GM18951 (cell line): Measurements from ENCODE around the gene GTF2F2.

ENCODE experiments used
- POLR2A ChIP-seq: IDR thresholded peaks from 4 replicates; pipeline ENCODE4 v1.6.1; 2011; ENCODE audit warnings: mild to moderate bottlenecking; ENCODE audit not compliant: insufficient read length, insufficient read depth; ENCODE audit errors: extremely low read depth
- in situ Hi-C: fragments of 300-500 bp; cut with MboI; formaldehyde crosslinking; loops from one replicate; pipeline ENCODE4 v1.12.0; 2022; ENCODE audit warnings: low sequenced_read_pairs, mixed read lengths, inconsistent platforms; ENCODE audit not compliant: unreplicated experiment

GTF2F2 gene

GRCh38 chr13:45220403-45220802 lies 100.1 kb downstream of the GTF2F2 start:
- no peak for TF ChIP-seq POLR2A
- in situ Hi-C loops, result no loop called here

DNA sequence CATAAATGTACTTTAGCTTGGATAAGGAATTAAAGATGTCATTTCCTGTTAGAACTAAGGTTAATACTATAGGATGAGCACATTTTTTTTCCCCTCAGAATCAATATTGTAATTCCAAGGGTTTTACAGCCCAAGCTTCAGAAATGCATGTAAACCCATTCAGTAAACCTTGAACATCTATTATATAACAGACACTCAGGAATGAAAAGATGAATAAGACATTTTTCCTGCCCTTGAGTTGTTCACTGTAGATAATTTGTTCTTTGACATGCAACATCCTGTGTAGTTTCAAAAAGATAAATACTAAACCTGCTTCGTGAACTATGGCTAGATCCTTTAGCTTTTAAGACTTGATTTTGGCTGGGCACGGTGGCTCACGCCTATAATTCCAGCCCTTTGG lies 102.2 kb downstream of the GTF2F2 start:
- TF ChIP-seq POLR2A, result no peak
- in situ Hi-C loops, result no loop called here

DNA sequence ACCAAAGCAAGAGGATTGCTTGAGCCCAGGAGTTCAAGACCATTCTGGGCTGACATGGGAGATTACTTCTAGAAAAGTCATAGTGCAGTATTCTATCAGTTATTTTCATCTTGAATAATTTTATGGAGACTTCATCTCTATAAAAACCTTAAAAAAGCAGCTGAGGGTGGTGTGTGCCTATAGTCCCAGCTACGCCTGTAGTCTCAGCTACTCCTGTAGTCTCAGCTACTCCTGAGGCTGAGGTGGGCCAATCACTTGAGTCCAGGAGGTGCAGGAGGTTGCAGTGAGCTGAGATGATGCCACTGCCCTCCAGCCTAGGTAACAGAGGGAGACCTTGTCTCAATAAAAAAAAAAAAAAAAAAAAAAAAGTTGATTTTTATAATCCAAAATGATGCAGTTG lies 102.6 kb downstream of the GTF2F2 start:
- in situ Hi-C loops, result no loop called here
- TF ChIP-seq POLR2A, result no peak

DNA sequence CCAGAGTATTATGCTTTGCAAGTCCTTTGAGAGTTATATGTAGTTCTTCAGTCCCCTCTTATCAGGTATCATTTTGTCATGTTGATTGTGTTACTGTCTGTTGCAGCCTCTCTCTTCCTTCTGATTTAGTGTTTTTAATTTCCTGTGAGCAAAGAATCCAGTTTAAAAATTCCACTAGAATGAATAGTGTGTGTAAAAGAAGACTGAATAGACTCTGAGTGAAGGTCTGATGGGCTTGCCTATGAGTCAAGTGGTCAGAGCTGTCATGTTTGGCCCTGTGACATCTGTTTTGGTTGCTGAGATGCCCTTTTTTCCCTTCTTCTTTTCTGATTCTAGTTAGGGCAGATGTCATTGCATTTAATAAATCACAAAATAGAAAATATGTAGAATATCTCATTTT lies 103.9 kb downstream of the GTF2F2 start:
- in situ Hi-C loops, result no loop called here
- TF ChIP-seq POLR2A, result no peak

GRCh38 chr13:45225370-45225769 lies 105.1 kb downstream of the GTF2F2 start:
- no peak for TF ChIP-seq POLR2A
- in situ Hi-C loops, result no loop called here

GRCh38 chr13:45226024-45226423 lies 105.7 kb downstream of the GTF2F2 start:
- TF ChIP-seq POLR2A, result no peak
- in situ Hi-C loops, result no loop called here

DNA sequence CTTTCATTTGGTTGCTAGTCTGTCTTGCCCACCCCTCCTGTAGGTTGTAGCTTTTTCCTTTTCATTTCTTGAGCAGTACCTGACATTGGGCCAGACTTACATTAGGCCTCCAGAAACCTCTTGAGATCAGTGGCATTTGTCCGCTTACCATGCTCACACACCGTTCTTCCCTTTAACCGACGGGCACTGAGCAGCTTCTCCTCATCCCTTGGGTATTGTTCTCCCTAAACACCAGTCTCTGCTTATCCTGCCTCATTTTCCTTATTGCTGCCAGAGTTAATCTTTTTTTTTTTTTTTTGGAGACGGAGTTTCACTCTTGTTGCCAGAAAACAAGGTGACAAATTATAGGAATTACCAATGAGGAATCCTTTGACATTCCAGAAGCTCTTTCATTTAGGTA lies 107.7 kb downstream of the GTF2F2 start:
- no peak for TF ChIP-seq POLR2A
- in situ Hi-C loops, result no loop called here

DNA sequence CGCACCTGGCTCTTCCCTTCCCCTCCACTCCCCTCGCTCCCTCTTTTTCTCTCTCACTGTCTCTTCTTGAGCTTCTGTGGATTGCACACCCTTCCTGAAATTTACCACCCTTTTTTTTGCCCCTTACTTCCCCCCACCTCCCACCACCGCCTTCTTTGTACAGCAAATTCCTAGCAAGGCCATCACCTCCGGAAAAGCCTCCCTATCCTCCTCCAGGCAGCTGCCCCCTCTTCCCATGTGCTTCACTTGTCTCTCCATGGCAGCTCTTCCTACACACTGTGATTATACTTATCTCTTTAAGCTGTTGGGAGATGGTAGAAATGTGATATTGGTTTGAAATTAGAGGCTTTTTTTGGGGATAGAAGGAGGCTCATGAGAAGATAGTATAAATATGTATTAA lies 108.9 kb downstream of the GTF2F2 start:
- no peak for TF ChIP-seq POLR2A
- in situ Hi-C loops, result no loop called here

DNA sequence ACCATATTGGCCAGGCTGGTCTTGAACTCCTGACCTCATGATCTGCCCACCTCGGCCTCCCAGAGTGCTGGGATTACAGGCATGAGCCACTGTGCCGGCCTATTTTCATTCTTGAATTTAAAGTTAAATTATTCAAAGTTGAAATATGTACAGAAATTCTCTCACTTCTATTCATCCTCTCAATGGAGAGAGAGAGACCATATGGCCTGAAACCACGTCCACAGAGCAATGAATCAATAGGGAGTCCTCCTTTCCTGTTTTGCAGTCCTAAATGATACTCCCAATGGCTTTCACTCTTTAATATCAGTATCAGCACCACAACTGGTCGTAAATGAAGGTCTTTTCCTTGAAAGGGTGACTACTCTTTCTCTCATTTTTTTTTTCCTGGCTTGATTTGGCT lies 111.0 kb downstream of the GTF2F2 start:
- TF ChIP-seq POLR2A, result no peak
- in situ Hi-C loops, result no loop called here

GRCh38 chr13:45231722-45232121 lies 111.4 kb downstream of the GTF2F2 start:
- TF ChIP-seq POLR2A, result no peak
- in situ Hi-C loops, result no loop called here

DNA sequence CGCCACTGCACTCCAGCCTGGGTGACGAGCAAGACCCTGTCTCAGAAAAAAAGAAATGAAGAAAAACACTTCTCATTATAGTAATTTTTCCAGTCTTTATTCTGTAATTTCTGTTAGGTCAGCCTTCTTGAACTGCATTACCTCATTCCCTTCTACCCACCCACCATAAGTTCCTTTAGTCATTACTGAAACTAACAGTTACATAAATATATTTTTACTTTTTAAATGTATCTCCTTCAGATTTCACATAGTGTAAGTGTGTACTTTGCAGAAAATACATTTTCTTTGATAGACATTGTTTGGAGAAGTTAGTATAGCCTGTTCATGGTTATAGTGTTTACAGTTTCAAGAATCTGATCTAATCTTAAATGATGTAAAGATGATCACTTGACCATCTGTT lies 112.3 kb downstream of the GTF2F2 start:
- in situ Hi-C loops, result no loop called here
- TF ChIP-seq POLR2A, result no peak

DNA sequence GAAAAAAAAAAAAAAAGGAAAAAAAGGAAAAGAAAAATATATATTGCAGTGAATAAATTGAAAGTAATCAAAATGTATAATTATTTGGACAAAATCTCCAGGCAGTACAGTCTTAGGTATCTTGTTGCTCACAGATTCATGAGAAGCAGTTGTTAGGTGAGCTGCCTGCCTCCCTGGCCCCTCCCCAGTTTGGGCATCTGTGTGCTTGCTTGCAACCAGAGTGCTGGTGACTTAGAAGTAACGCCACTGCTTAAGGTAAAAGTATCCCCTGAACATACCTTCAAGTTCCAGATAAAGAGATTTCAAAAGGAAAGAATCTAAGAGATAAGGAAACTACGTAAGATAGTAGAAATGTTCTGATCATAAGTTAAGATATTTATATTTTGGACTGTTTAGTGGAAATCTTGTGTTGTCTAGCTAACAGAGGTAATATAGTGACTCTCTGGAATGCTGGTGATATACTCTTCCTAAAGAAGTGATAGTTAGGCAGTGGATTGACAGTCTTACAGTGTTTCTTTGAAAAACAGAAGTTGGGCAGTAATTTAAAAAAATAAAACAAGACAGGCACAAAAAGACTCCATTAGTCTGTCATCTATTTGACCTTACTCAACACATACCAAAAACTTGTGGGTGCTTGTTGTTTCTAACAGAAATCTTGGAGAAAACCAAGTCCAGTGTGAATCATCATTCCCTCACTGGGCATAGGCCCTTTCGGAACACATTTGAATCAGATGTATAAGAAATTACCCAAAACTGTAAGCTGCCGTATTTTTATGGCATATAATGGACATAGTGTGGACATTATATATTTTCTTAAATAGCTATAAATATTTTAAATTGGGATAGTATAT lies 118.9 kb downstream of the GTF2F2 start:
- TF ChIP-seq POLR2A, result no peak
- in situ Hi-C loops, result no loop called here

- in situ Hi-C loops, result no loop called here
- TF ChIP-seq POLR2A, result no peak
Measured at GRCh38 chr13:45240143-45240542, 119.8 kb downstream of the GTF2F2 start.

- no peak for TF ChIP-seq POLR2A
- in situ Hi-C loops, result no loop called here
Measured at GRCh38 chr13:45242070-45242469, 121.8 kb downstream of the GTF2F2 start.
